Keratinocyte (primary cell): ENCODE results near the gene TNP2. TPM values are rescaled to one million over a fixed set of nuclear protein-coding genes. Genes with fewer than 3 reads are reported as not detected.

Experiments used
- DNase-seq: peaks from one replicate; pipeline ENCODE4 v3.0.0-alpha.2; 2011; ENCODE audit warnings: low read depth, missing footprints, low spot score
- FAIRE-seq: peaks from 2 replicates; lab custom pipeline; 2011; peaks lifted over from hg19 to GRCh38; lab: Jason Lieb, UNC
- H2AFZ ChIP-seq: 2 replicates; pipeline ENCODE4 v1.6.0; 2012; ENCODE audit warnings: low read length, control low read depth, inconsistent platforms; ENCODE audit not compliant: control insufficient read depth
- H3K27ac ChIP-seq: 2 replicates; pipeline ENCODE4 v1.5.1; 2011; ENCODE audit warnings: low read length; ENCODE audit not compliant: control insufficient read depth, insufficient read depth
- H3K27me3 ChIP-seq: 3 replicates; pipeline ENCODE4 v1.6.0; 2011; ENCODE audit warnings: low read length; ENCODE audit not compliant: control insufficient read depth, insufficient read depth; ENCODE audit errors: extremely low read depth
- H3K36me3 ChIP-seq, 2 experiments: 2 replicates in 1 of 2; 3 replicates in 1 of 2; pipeline ENCODE4 v1.5.1; 2011; ENCODE audit warnings: low read length in 2 of 2, mild to moderate bottlenecking in 1 of 2; ENCODE audit not compliant: control insufficient read depth in 2 of 2, insufficient read depth in 2 of 2; ENCODE audit errors: extremely low read depth in 1 of 2
- H3K4me1 ChIP-seq: 3 replicates; pipeline ENCODE4 v1.5.1; 2011; ENCODE audit warnings: low read length; ENCODE audit not compliant: control insufficient read depth, insufficient read depth; ENCODE audit errors: extremely low read depth
- H3K4me2 ChIP-seq: 3 replicates; pipeline ENCODE4 v1.6.0; 2011; ENCODE audit warnings: low read depth, low read length; ENCODE audit not compliant: control insufficient read depth, insufficient read depth; ENCODE audit errors: extremely low read depth
- H3K4me3 ChIP-seq, 3 experiments: fragments of 200-600 bp in 1 of 3; sonication (generic) in 1 of 3; 2 replicates in 2 of 3; 3 replicates in 1 of 3; pipeline ENCODE4 v1.5.1; 2011 to 2016; ENCODE audit warnings: low read length in 3 of 3, mild to moderate bottlenecking in 3 of 3, control low read depth in 2 of 3, inconsistent platforms in 1 of 3, low read depth in 1 of 3, mixed read lengths in 1 of 3, mixed run types in 1 of 3, moderate library complexity in 1 of 3; ENCODE audit not compliant: control insufficient read depth in 2 of 3, insufficient read depth in 2 of 3; ENCODE audit errors: extremely low read depth in 1 of 3
- H3K79me2 ChIP-seq: 2 replicates; pipeline ENCODE4 v1.6.0; 2012; ENCODE audit warnings: low read length; ENCODE audit not compliant: control insufficient read depth, insufficient read depth
- H3K9ac ChIP-seq: 3 replicates; pipeline ENCODE4 v1.6.0; 2011; ENCODE audit warnings: low read length; ENCODE audit not compliant: control insufficient read depth, insufficient read depth; ENCODE audit errors: extremely low read depth
- H3K9me1 ChIP-seq: 3 replicates; pipeline ENCODE4 v1.6.0; 2011; ENCODE audit warnings: low read length; ENCODE audit not compliant: control insufficient read depth, insufficient read depth; ENCODE audit errors: extremely low read depth
- H3K9me3 ChIP-seq: 2 replicates; pipeline ENCODE4 v1.5.1; 2012; ENCODE audit warnings: low read depth, low read length; ENCODE audit not compliant: control insufficient read depth
- H4K20me1 ChIP-seq: 3 replicates; pipeline ENCODE4 v1.6.0; 2011; ENCODE audit warnings: low read length; ENCODE audit not compliant: control insufficient read depth, insufficient read depth; ENCODE audit errors: extremely low read depth
- CTCF ChIP-seq, 3 experiments: IDR thresholded peaks in 1 of 3; conservative IDR thresholded peaks in 1 of 3; optimal IDR thresholded peaks in 1 of 3; 2 replicates in 2 of 3; 3 replicates in 1 of 3; pipeline versions ENCODE3 to v1.5.1; 2011; ENCODE audit warnings: low read length in 3 of 3, mild to moderate bottlenecking in 3 of 3, moderate library complexity in 2 of 3, control low read depth in 1 of 3, inconsistent platforms in 1 of 3; ENCODE audit not compliant: insufficient read depth in 2 of 3; ENCODE audit errors: extremely low read depth in 1 of 3
- EZH2 ChIP-seq: IDR thresholded peaks from one replicate; pipeline ENCODE4 v1.6.1; 2012; ENCODE audit warnings: inconsistent platforms, mild to moderate bottlenecking, low read length, moderate library complexity
- dilution Hi-C: fragments of 300-500 bp; cut with MboI; formaldehyde crosslinking; loops from one replicate; pipeline ENCODE4 v1.7.0; 2020; ENCODE audit warnings: low sequenced_read_pairs; ENCODE audit not compliant: extremely low pct_ligation_motif_present
- polyA plus RNA-seq, 5 experiments: library from polyadenylated mRNA; depleted of rRNA in 3 of 5; stranded (reverse) in 3 of 5; stranded (forward) in 1 of 5; unstranded in 1 of 5; fragments of >200 nt; gene quantifications; 1 replicate in 1 of 5; 2 replicates in 3 of 5; 3 replicates in 1 of 5; pipeline versions ENCODE4 v1.2.1 to v1.2.3, GENCODE V29; 2011 to 2012; ENCODE audit warnings: missing spikeins in 2 of 5, low read depth in 1 of 5, low replicate concordance in 1 of 5

Gene TNP2
- polyA plus RNA-seq, 1 donor (not counting 4 experiments of a cell fraction or from before 2014, with no cell fraction given), result not detected

- Histone ChIP-seq H3K9me3 (no peaks in the 10 kb centered on the region), H3K27ac (no peak overlapping the region), H3K4me1 (peaks cover 20% of the 10 kb centered on the region), H3K4me3 (peak overlapping the region in 2 of 3 experiments; percentile 26 to 88), H3K27me3 (no peaks in the 10 kb centered on the region), H4K20me1 (no peaks in the 10 kb centered on the region), H3K9ac (no peak overlapping the region), H2AFZ (no peak overlapping the region), H3K9me1 (no peaks in the 10 kb centered on the region), H3K36me3 (no peaks in the 10 kb centered on the region), H3K79me2 (peaks cover 19% of the 10 kb centered on the region), H3K4me2 (peak overlapping the region; percentile 85)
- dilution Hi-C loops, result no loop called here
- TF ChIP-seq EZH2 (no peak), CTCF (optimal IDR thresholded peaks at IDR 0.05 in 1 of 3, IDR thresholded peaks at IDR 0.05 in 1 of 3, conservative IDR thresholded peaks at IDR 0.05 in 1 of 3; ENCODE audit: extremely low read depth in 1 of 3, insufficient read depth in 2 of 3, low read length in 3 of 3) (no peak)
- no peak for FAIRE-seq
- no peak for DNase-seq
These were observed 15.8 kb downstream of the TNP2 start for GRCh38 chr16:11253009-11253994.

- H3K27ac ChIP-seq, result no peak overlapping the region
- TF ChIP-seq CTCF (optimal IDR thresholded peaks at IDR 0.05 in 1 of 3, IDR thresholded peaks at IDR 0.05 in 1 of 3, conservative IDR thresholded peaks at IDR 0.05 in 1 of 3; ENCODE audit: extremely low read depth in 1 of 3, insufficient read depth in 2 of 3, low read length in 3 of 3) (no peak), EZH2 (no peak)
- no peaks in the 10 kb centered on the region for H3K36me3 ChIP-seq
- dilution Hi-C loops, result no loop called here
- DNase-seq, result no peak
- H3K79me2 ChIP-seq, result peaks cover 19% of the 10 kb centered on the region
- no peaks in the 10 kb centered on the region for H3K27me3 ChIP-seq
- no peak overlapping the region for H3K9ac ChIP-seq
- no peaks in the 10 kb centered on the region for H4K20me1 ChIP-seq
- H2AFZ ChIP-seq, result no peak overlapping the region
- H3K4me2 ChIP-seq, result no peak overlapping the region
- H3K9me3 ChIP-seq, result no peaks in the 10 kb centered on the region
- no peak for FAIRE-seq
- no peak overlapping the region for H3K4me3 ChIP-seq
- H3K9me1 ChIP-seq, result no peaks in the 10 kb centered on the region
- peaks cover 20% of the 10 kb centered on the region for H3K4me1 ChIP-seq
These were observed 16.6 kb downstream of the TNP2 start for GRCh38 chr16:11252482-11252931.
